Measurements from ENCODE around the gene BIRC5.
"Not testable (repeated sequence)": the region's sequence is repeated elsewhere in the genome, so short reads cannot be mapped to it uniquely, and the experiment has no call there.

The BIRC5 gene

DNA sequence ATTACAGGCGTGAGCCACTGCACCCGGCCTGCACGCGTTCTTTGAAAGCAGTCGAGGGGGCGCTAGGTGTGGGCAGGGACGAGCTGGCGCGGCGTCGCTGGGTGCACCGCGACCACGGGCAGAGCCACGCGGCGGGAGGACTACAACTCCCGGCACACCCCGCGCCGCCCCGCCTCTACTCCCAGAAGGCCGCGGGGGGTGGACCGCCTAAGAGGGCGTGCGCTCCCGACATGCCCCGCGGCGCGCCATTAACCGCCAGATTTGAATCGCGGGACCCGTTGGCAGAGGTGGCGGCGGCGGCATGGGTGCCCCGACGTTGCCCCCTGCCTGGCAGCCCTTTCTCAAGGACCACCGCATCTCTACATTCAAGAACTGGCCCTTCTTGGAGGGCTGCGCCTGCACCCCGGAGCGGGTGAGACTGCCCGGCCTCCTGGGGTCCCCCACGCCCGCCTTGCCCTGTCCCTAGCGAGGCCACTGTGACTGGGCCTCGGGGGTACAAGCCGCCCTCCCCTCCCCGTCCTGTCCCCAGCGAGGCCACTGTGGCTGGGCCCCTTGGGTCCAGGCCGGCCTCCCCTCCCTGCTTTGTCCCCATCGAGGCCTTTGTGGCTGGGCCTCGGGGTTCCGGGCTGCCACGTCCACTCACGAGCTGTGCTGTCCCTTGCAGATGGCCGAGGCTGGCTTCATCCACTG, at the start of gene BIRC5:
TSS of gene BIRC5 (plus strand) at position 238 of the 690 bp plus-strand sequence. CDS start at position 302, 64 bp downstream.
- peak; percentile 76 to 84 for DNase-seq (ENCODE audit: extremely low read depth in 1 of 2, low read depth in 1 of 2)

DNA sequence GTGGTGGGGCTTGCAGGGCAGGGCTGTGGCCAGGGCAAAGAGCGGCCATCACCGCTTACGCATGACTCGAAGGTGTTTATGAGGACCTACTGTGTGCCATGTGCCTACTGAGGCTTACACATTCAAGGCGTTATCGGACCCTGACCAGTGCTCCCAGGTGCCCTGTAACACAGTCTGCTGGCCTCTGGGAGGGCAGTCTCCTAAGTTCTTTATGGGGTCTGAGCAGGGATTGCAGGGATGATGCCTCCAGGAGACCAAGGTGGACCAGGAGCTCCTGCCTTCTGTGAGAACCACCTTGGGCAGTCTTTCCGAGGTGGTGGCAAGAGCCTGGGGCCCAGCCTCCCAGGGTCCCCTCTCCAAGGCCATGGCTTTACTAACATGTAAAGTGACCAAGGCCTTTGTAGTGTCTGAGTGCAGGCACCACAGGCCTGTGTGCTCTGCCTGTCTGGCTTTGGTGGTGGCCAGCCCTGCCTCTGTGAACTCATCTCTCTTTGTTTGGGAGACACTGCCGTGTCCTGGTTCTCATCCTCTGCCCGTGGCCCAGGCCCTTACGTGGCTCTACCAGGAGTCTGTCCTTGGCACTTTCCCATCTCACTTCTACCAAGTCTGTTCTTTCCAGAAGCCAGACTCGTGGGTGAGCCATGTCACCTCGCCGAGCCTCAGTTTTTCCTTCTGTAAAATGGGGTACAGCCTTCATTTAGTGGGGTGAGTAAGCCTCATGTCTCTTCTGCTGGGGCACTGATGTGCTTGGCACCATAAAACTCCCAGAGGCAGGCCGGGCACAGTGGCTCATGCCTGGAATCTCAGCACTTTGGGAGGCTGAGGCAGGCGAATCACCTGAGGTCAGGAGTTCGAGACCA, 49.1 kb upstream of the BIRC5 start:
- no peak for DNase-seq (ENCODE audit: extremely low read depth in 1 of 2, low read depth in 1 of 2)

DNA sequence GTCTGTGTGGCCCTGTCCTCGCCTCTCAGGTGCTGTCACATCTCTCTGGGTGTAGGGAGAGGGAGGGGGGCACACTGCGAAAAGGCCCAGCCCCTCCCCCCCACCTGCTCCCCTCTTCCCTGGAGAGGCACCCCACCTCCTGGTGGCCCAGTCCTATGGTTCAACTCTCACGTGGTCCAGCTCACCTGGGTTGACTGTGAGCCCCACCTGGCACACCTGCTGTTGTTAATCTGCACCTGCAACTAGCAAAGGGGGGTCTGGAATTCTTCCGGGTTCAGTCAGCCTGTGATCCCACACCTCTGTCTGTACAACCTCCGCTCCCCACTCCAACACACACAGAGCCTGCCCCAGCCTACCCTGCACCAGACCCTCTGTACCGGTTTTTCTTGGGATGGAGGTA, 47.6 kb upstream of the BIRC5 start:
- no peak for DNase-seq (ENCODE audit: extremely low read depth in 1 of 2, low read depth in 1 of 2)

DNA sequence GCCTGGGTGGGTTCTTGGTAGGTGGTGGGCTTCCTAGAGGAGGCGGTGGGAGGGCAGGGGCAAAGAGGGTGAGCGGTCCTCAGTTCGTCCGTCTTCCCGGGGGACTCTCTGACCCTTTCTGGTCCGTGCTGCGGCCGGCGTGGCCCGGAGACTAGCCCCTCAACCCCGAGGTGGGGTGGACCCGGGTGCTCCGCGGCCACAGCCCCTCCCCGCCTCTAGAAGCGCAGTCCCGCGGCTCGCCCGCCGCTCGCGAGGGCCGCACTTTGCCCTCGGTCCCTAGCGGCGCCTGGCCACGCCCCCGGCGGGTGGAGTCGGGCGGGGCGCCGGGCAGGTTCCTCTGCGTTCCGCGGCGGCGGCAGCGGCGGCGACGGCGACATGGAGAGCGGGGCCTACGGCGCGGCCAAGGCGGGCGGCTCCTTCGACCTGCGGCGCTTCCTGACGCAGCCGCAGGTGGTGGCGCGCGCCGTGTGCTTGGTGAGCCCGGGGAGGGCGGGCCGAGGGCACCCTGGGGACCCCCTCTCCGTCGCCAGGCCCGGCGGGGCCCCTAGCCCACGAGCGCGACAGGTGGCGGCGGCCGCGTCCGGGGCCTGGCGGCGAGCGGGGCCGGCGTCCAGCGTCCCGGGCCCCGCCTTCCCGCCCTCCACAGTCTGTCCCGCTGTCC, 45.7 kb upstream of the BIRC5 start, which contains the start of gene SYNGR2:
TSS of gene SYNGR2 (plus strand) at position 340 of the 661 bp plus-strand sequence. CDS start at position 376, 36 bp downstream.
- peak; percentile 71 to 73 for DNase-seq (ENCODE audit: extremely low read depth in 1 of 2, low read depth in 1 of 2)

DNA sequence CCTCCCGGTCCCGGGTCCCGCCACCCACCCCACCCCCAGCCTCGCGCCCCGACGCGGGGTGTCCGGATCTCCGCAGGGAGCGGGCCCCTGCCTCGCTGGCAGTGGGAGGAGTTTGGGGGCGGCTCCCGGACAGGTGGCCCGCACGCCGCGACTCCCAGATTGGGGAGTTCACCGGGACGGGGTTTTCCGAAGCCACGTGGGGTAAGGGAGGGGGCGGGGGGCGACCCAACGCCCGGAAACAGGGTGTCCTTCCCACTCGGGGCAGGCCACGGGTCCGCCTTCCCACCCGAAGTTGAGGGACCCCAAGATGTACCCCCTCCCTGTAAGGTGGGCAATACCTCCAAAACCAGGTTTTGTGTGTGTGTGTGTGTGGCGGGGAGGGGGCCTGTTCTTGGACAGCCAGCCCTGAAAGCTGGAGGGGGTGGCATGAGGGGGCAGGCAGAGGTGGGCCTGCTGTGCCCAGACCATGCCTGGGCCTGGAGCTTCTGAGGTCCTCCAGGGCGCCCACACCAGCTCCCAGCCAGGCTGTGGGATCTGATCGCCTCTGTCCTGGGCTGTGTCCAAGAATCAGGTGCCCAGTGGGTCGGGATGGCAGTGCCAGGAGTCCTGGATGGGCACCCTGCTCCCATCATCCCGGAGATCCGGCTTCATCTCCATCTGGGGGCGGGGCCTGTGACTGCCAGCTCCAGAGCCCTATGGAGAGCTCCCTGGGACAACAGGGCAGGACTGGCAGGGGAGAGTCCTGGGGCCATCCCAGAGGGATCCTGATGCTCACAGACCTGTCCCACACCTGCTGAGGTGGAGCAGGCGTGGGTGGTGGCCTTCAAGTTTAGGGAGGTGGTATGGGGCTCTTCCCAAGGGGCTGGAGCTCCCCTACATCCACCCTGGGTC, 44.9 kb upstream of the BIRC5 start:
- no peak for DNase-seq (ENCODE audit: extremely low read depth in 1 of 2, low read depth in 1 of 2)

DNA sequence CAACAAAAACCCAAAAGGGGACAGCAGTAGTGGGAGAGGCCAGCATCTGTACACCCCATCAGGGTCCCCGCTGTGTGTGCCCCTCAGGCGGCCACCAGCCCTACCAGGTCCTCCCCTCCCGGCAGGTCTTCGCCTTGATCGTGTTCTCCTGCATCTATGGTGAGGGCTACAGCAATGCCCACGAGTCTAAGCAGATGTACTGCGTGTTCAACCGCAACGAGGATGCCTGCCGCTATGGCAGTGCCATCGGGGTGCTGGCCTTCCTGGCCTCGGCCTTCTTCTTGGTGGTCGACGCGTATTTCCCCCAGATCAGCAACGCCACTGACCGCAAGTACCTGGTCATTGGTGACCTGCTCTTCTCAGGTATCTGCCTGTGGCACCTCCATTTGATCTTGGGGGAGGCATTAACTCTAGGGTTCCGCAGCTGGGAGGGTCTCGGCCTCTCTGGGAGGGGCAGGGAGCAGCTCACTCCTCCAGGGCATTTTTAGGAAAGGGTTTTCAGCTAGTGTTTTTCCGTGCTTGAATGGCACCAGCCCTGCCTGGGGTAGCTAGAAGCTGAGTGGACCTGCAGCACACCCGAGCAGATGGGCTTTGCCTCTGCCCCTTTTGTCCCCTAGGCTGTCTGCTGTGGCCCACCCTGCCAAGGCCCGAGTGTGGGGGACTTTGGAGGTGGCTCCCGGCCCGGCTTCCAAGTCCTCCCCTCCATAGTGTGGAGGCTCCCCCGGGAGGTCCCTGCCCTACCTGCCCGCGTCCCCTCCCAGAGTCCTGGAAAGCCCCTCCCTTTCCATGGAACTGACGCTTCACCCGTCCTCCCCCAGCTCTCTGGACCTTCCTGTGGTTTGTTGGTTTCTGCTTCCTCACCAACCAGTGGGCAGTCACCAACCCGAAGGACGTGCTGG, 43.1 kb upstream of the BIRC5 start:
- DNase-seq (ENCODE audit: extremely low read depth in 1 of 2, low read depth in 1 of 2): no peak

DNA sequence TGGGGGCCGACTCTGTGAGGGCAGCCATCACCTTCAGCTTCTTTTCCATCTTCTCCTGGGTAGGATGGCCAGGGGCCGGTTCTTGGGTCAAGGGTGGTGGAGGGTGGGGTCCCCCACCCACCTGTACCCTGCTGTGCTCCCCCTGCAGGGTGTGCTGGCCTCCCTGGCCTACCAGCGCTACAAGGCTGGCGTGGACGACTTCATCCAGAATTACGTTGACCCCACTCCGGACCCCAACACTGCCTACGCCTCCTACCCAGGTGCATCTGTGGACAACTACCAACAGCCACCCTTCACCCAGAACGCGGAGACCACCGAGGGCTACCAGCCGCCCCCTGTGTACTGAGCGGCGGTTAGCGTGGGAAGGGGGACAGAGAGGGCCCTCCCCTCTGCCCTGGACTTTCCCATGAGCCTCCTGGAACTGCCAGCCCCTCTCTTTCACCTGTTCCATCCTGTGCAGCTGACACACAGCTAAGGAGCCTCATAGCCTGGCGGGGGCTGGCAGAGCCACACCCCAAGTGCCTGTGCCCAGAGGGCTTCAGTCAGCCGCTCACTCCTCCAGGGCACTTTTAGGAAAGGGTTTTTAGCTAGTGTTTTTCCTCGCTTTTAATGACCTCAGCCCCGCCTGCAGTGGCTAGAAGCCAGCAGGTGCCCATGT, 42.3 kb upstream of the BIRC5 start:
- DNase-seq (ENCODE audit: extremely low read depth in 1 of 2, low read depth in 1 of 2): not testable (repeated sequence)

DNA sequence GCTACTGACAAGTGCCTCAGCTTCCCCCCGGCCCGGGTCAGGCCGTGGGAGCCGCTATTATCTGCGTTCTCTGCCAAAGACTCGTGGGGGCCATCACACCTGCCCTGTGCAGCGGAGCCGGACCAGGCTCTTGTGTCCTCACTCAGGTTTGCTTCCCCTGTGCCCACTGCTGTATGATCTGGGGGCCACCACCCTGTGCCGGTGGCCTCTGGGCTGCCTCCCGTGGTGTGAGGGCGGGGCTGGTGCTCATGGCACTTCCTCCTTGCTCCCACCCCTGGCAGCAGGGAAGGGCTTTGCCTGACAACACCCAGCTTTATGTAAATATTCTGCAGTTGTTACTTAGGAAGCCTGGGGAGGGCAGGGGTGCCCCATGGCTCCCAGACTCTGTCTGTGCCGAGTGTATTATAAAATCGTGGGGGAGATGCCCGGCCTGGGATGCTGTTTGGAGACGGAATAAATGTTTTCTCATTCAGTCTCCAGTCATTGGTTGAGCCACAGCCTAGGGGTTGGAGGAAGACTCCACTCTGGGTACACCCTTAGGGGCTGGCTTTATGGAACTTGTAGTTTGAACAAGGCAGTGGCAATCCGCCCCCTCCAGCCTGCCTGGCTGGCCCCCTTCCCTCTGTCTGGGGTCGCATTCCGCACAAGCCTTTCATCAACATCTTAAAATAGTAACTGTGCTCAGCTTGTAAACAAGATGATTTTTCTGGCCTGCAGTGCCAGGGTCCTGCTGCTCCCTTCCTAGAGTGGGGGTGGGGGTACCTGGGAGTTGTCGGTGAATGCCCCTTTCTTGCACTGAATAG, 41.6 kb upstream of the BIRC5 start:
- DNase-seq (ENCODE audit: extremely low read depth in 1 of 2, low read depth in 1 of 2): no peak

DNA sequence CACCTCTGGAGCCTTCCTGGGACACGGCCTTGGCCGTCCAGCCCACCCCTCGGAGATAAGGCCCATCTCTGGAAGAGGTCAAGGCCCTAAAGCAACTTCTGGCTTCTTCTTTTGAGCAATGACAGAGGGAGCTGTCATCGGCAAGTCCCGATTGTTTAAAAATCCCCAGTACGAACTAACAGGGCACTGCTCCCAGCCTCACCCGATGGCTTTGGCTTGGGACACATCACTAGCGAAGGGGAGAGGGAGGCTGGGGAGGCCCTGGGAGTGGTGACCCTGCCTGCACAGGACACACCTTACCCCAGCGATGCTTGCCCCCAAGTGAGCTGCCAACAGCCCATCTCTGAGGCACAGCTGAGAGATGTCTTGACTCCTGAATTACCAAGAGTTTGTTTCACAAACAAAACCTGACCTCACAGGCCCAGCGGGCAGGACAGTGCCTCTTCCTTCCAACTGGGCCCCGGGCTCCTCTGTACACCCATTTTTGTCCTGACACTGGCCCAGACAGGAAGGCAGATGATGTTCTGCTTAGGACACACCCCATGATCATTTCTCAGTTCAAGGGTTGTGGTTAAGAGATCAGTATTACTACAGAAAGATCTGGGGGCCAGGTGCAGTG, 40.8 kb upstream of the BIRC5 start:
- no peak for DNase-seq (ENCODE audit: extremely low read depth in 1 of 2, low read depth in 1 of 2)

DNA sequence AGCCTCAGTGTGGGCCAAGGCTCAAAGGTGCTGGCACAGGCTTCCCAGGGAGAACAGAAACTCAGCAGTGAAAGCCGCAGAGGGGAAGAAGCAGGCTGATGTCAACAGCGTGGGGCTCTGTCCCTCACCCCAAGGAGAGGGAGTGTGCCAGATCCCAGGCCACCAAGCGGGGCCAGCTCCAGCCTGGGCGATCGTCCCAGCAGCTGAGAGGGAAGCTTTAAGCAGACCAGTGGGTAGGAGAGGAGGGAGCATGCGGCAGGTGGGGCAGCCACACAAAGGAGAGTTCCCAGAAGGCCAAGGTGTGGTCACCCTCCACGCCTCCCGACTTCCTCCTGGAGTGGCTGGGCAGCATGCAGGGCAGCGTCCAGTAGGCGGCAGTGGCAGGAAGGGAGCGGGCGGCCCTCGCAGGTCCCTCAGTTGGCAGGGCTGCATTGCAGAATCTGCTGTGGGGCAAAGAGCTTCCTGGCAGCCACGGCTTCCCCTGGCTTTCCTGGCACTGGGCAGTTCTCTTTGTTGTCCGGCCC, 39.6 kb upstream of the BIRC5 start:
- no peak for DNase-seq (ENCODE audit: extremely low read depth in 1 of 2, low read depth in 1 of 2)

DNA sequence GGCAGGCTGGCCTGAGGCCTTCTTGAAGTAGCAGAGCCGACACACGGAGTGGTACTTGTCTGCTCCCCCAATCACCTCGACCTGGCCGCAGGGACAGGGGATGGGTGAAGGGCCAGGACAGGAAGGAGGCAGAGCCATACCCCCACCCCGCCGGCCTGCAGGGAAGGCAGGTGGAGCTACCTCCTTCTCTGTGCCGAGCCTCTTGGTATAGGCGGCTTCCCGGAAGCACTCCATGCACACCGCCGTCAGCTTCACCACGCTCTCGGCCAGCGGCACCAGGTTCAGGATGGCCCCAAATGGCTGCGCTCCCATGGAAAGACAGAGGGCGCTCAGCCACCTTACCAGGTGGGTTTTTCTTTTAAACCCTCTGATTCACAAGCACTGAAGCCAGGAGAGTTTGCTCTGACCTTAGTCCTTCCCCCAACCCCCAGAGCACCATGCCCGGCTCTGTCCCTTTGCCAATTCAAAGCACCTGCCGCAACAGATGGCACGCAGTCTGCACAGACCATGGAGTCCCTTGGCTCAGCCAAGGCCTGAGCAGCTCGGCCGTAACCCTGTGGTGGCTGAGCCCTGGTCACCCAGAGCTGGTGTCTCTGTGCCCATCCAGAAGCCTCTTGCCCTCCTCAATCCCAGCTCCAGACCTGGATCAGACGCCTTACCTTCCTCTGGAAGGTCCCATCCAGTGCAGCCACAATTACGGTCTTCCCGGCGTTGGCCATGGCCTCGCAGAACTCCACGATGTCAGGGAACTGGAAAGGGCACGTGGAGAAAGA, 39.0 kb upstream of the BIRC5 start:
- no peak for DNase-seq (ENCODE audit: extremely low read depth in 1 of 2, low read depth in 1 of 2)

DNA sequence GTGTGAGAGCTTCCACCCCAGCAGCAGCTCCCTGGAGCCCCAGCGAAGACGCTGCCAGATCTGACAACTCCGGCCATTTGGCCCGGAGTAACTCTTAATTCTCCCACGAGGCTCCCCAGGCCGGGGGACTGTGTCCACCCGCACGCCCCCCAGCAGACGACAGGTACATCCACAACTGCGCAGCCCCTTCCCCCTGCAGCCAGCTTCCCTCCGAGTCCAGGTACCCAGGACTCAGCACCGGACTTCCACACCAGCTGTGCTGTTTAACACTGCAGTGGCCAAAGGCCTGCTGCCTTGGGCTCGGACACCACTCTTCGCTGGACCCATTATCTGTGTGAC, 38.4 kb upstream of the BIRC5 start:
- DNase-seq (ENCODE audit: extremely low read depth in 1 of 2, low read depth in 1 of 2): no peak

DNA sequence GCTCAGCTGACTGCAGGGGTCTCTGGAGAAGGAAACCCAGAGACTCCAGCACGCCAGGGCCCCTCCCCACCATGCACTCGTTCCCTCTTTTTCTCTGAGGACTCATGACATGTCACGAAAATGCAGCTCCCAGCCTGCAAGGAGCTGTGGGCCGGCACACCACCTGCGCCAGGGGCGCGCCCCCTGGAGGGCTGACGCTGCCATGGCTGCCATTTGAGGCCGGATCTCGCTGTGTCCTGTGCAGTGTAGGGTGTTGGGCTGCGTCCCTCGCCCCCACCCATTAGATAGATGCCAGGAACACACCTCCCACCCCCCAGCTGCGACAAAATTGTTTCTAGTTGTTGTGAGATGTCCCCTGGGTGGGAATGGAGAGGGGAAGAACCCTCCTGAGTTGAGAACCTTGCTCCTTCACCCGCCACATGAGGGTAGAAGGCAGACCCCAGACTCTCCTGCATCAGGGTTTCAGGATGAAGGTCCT, 37.5 kb upstream of the BIRC5 start:
- peak; percentile 49 to 53 for DNase-seq (ENCODE audit: extremely low read depth in 1 of 2, low read depth in 1 of 2)

DNA sequence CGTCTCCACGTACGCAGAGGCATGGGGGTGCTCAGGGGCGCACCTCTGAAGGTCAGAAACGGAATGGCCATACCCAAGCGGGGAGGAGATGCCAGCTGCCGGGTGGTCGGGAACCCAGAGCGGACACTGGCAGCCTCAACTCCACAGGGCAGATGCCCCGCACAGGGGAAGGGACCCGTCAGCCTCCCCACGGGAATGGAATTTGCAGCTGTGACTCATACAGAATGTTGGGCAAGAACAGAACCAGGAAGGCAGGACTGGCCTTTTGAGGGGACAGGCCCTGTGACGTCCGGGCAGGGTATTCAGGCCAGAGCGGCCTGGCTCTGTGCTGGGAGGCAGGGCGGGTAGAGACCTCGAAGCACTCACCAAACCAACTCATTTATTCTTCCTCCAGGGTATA, 34.7 kb upstream of the BIRC5 start:
- no peak for DNase-seq (ENCODE audit: extremely low read depth in 1 of 2, low read depth in 1 of 2)

DNA sequence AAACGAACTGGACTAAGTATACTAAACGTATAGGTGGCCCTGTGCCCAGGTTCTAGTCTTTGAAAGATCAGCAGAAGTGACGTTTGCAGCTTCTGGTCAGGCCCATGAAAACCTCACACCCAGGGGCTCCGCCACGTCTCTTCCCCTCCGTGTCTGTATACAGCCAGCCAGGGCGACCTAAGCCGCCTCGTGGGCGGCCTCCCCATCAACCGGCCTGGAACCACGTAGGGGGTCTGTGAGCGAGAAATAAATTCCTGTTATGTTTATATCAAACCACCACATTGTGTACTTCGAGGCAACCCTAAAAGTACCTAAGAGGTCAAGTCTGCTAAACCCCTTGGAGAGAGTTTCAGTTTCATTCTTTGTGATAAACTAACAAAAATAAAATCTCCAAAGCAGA, 34.0 kb upstream of the BIRC5 start:
- DNase-seq (ENCODE audit: extremely low read depth in 1 of 2, low read depth in 1 of 2): no peak

DNA sequence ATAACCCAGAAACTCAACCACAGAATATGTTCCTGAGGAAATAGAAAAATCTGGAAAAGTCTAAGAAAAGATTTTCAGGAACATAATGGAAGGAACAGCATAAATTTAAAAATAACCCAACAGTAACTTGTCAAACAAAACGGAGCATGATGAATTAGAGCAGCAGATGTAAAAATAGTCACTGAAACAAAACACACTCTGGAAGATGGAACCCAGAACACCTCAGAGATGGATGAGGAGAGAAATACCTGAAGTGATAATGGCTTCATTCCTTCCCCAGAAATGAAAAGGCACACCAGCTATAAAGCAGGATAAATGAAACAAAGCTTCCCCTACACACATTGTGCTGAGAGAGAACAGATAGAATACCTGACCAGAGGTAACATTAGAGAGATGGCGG, 33.5 kb upstream of the BIRC5 start:
- no peak for DNase-seq (ENCODE audit: extremely low read depth in 1 of 2, low read depth in 1 of 2)

DNA sequence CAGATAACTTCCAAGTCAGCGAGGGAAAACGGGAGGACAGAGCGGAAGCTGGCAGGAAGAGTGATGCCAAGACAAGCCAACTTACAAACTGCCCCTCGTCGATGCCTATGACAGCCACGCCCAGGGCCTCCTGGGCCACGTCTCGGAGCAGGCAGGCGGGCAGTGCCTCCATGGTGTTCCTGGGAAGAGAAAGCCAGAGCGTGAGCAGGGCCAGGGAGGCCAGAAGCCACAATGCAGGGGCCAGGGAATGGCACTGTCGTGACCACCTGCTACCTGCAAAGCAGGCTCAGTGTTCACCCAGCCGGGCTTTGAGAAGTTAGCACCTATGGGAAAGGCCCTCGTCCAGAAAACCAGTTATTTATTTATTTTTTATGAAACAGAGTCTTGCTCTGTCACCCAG, 31.5 kb upstream of the BIRC5 start:
- no peak for DNase-seq (ENCODE audit: extremely low read depth in 1 of 2, low read depth in 1 of 2)

Measured in stimulated activated CD8-positive, alpha-beta memory T cell treated with anti-CD3 and anti-CD28 coated beads, Interleukin-7, amount 100 ng/mL, for 48 hours (primary cell).